Endothelial cell of umbilical vein (primary cell): Measurements from ENCODE around the gene PLCXD1. TPM values are rescaled to one million over a fixed set of nuclear protein-coding genes. Genes with fewer than 3 reads are reported as not detected.
"Not testable (repeated sequence)": the region's sequence is repeated elsewhere in the genome, so short reads cannot be mapped to it uniquely, and the experiment has no call there.

Source experiments
- BruUV-seq: library from RNA; stranded (reverse); fragments of 400-500 nt; replicated peaks from 2 replicates; lab custom pipeline; 2021; lab: Mats Ljungman, UMichigan
- CTCF ChIA-PET: fragments of 300-600, 350-600 bp; sonication (Branson Sonifier 250); formaldehyde crosslinking; loops from one replicate; lab custom pipeline; 2021; ENCODE audit warnings: antibody characterized with exemption, inconsistent platforms; lab: Charles Lee
- POLR2A ChIA-PET: fragments of 300-600, 350-600 bp; sonication (Branson Sonifier 250); formaldehyde crosslinking; loops from one replicate; lab custom pipeline; 2021; ENCODE audit warnings: antibody characterized with exemption, inconsistent platforms; lab: Charles Lee
- DNase-seq: peaks from one replicate; pipeline ENCODE4 v3.0.0-alpha.2; 2011; ENCODE audit warnings: low read depth, low spot score
- FAIRE-seq: peaks from 2 replicates; lab custom pipeline; 2011; peaks lifted over from hg19 to GRCh38; lab: Jason Lieb, UNC
- H2AFZ ChIP-seq: 2 replicates; pipeline ENCODE4 v1.6.0; 2012; ENCODE audit warnings: low read depth, low read length, control low read depth, inconsistent platforms
- H3K27ac ChIP-seq: 2 replicates; pipeline ENCODE4 v1.5.1; 2011; ENCODE audit warnings: low read depth, mild to moderate bottlenecking, control low read depth, low read length, moderate library complexity; ENCODE audit not compliant: insufficient read depth
- H3K27me3 ChIP-seq, 2 experiments: 2 replicates each; pipeline versions ENCODE4 v1.6.0 to v1.6.1; 2011; ENCODE audit warnings: low read length in 2 of 2, mixed read lengths in 1 of 2; ENCODE audit not compliant: control insufficient read depth in 2 of 2, insufficient read depth in 2 of 2
- H3K36me3 ChIP-seq, 2 experiments: 2 replicates in 1 of 2; 3 replicates in 1 of 2; pipeline ENCODE4 v1.5.1; 2011; ENCODE audit warnings: low read length in 2 of 2, mild to moderate bottlenecking in 1 of 2, moderate library complexity in 1 of 2; ENCODE audit not compliant: control insufficient read depth in 2 of 2, insufficient read depth in 2 of 2; ENCODE audit errors: extremely low read depth in 1 of 2
- H3K4me1 ChIP-seq: 3 replicates; pipeline ENCODE4 v1.5.1; 2011; ENCODE audit warnings: mild to moderate bottlenecking, low read length; ENCODE audit not compliant: control insufficient read depth, insufficient read depth; ENCODE audit errors: extremely low read depth
- H3K4me2 ChIP-seq: 2 replicates; pipeline ENCODE4 v1.6.1; 2011; ENCODE audit warnings: low read length, control low read depth, mixed read lengths; ENCODE audit not compliant: insufficient read depth
- H3K4me3 ChIP-seq, 3 experiments: fragments of 200-600 bp in 1 of 3; sonication (generic), shearing (Covaris generic) in 1 of 3; replicated peaks in 1 of 3; 2 replicates each; pipeline ENCODE4 v1.5.1; 2011 to 2016; ENCODE audit warnings: control low read depth in 3 of 3, low read length in 3 of 3, mild to moderate bottlenecking in 2 of 3, inconsistent platforms in 1 of 3, low read depth in 1 of 3, moderate library complexity in 1 of 3; ENCODE audit not compliant: insufficient read depth in 1 of 3
- H3K79me2 ChIP-seq: 2 replicates; pipeline ENCODE4 v1.6.0; 2012; ENCODE audit warnings: low read length, inconsistent platforms; ENCODE audit not compliant: control insufficient read depth, insufficient read depth
- H3K9ac ChIP-seq: replicated peaks from 2 replicates; pipeline ENCODE3; 2011; ENCODE audit warnings: low read length, control low read depth; ENCODE audit not compliant: insufficient read depth; ENCODE audit errors: extremely low read depth
- H3K9me1 ChIP-seq: replicated peaks from 3 replicates; pipeline ENCODE4 v1.6.0; 2011; ENCODE audit warnings: mild to moderate bottlenecking, low read length; ENCODE audit not compliant: control insufficient read depth, insufficient read depth; ENCODE audit errors: extremely low read depth
- H3K9me3 ChIP-seq: replicated peaks from 2 replicates; pipeline ENCODE4 v1.5.1; 2012; ENCODE audit warnings: low read length, inconsistent platforms; ENCODE audit not compliant: control insufficient read depth, insufficient read depth
- H4K20me1 ChIP-seq: replicated peaks from 2 replicates; pipeline ENCODE3; 2011; ENCODE audit warnings: mild to moderate bottlenecking, low read length; ENCODE audit not compliant: control insufficient read depth, insufficient read depth; ENCODE audit errors: extremely low read depth
- CTCF ChIP-seq, 2 donors: IDR thresholded peaks; 1 replicate in 1 of 2; 2 replicates in 1 of 2; pipeline ENCODE4 v1.5.1; 2011; ENCODE audit warnings: low read length in 2 of 2, mild to moderate bottlenecking in 2 of 2, moderate library complexity in 2 of 2, control low read depth in 1 of 2, inconsistent platforms in 1 of 2, low read depth in 1 of 2; ENCODE audit not compliant: insufficient read depth in 1 of 2; ENCODE audit errors: extremely low read depth in 1 of 2
- FOS ChIP-seq: IDR thresholded peaks from 2 replicates; pipeline ENCODE4 v1.6.1; 2011; ENCODE audit warnings: mild to moderate bottlenecking, low read length, moderate library complexity, borderline replicate concordance; ENCODE audit not compliant: insufficient read depth
- GATA2 ChIP-seq: IDR thresholded peaks from 2 replicates; pipeline ENCODE4 v1.7.0; 2011; ENCODE audit warnings: low read depth, mild to moderate bottlenecking, moderate library complexity, mixed read lengths, low read length; ENCODE audit not compliant: insufficient read length, insufficient read depth
- JUN ChIP-seq: IDR thresholded peaks from 2 replicates; pipeline ENCODE4 v1.6.1; 2011; ENCODE audit warnings: borderline replicate concordance, low read depth; ENCODE audit not compliant: insufficient read length, insufficient read depth
- POLR2A ChIP-seq: IDR thresholded peaks from 2 replicates; pipeline ENCODE4 v1.6.1; 2012; ENCODE audit warnings: low read depth, mild to moderate bottlenecking, control low read depth, low read length
- POLR2AphosphoS5 ChIP-seq: IDR thresholded peaks from 2 replicates; pipeline ENCODE4 v1.6.1; 2012; ENCODE audit warnings: low read depth, mild to moderate bottlenecking, control low read depth, low read length, moderate library complexity; ENCODE audit not compliant: insufficient read depth
- dilution Hi-C: fragments of 300-500 bp; cut with MboI; formaldehyde crosslinking; loops from one replicate; pipeline ENCODE4 v1.15.0; 2019; ENCODE audit warnings: low sequenced_read_pairs; ENCODE audit not compliant: extremely low pct_ligation_motif_present
- intact Hi-C: fragments of 100-400 bp; cut with micrococcal nuclease; formaldehyde crosslinking; loops from one replicate; pipeline ENCODE4 v1.10.0; 2022
- polyA plus RNA-seq, 4 experiments: library from polyadenylated mRNA; depleted of rRNA in 3 of 4; stranded (reverse) in 3 of 4; unstranded in 1 of 4; fragments of >200 nt; gene quantifications; 2 replicates each; pipeline versions ENCODE4 v1.2.1 to v1.2.3, GENCODE V29; 2011 to 2012; ENCODE audit warnings: missing spikeins in 1 of 4
- total RNA-seq: library from RNA; stranded (reverse); gene quantifications from 2 replicates; pipeline ENCODE4 v1.2.3, GENCODE V29; 2021

Gene PLCXD1
- total and polyA plus RNA-seq, 2 donors (not counting 3 experiments of a cell fraction or from before 2014, with no cell fraction given) = 11.7 to 16.8 TPM

- POLR2A ChIA-PET, H3K27ac ChIP-seq, BruUV-seq, H3K4me3 ChIP-seq, H3K9me3 ChIP-seq, CTCF ChIA-PET, H4K20me1 ChIP-seq, dilution Hi-C loops, DNase-seq, H3K4me1 ChIP-seq, H3K9me1 ChIP-seq, H3K27me3 ChIP-seq, H3K4me2 ChIP-seq, H3K9ac ChIP-seq, H3K79me2 ChIP-seq, FAIRE-seq, H3K36me3 ChIP-seq, H2AFZ ChIP-seq: not testable (repeated sequence)
- intact Hi-C loops = loop anchor here (2.0 kb wide), 1 partner anchor 75 kb away; no protein-coding TSS in a partner anchor
Measured at GRCh38 chrX:282000-282681, 960 bp downstream of the PLCXD1 start.

GRCh38 chrX:283115-283845 is 2.1 kb downstream of the PLCXD1 start:
- DNase-seq (peak; percentile 89), FAIRE-seq (peak; percentile 99)
- ChIA-PET CTCF (no interaction called here), POLR2A (no interaction called here)
- no peaks in the 10 kb centered on the region for H3K9me3 ChIP-seq
- H3K4me1 ChIP-seq = no peaks in the 10 kb centered on the region
- dilution Hi-C loops (no loop called here), intact Hi-C loops (loop anchor here (1.0 to 2.0 kb wide), 2 partner anchors 35 to 74 kb away; partner anchors contain the start of gene GTPBP6)
- TF ChIP-seq CTCF (IDR thresholded peaks at IDR 0.05; ENCODE audit: extremely low read depth in 1 of 2, insufficient read depth in 1 of 2, low read depth in 1 of 2, low read length in 2 of 2) = no peak
- TF ChIP-seq POLR2A = peak; percentile 48
- TF ChIP-seq FOS = peak; percentile 23
- TF ChIP-seq JUN = peak; percentile 14
- no peak for TF ChIP-seq POLR2AphosphoS5
- TF ChIP-seq GATA2 = no peak
- H3K4me2 ChIP-seq = peak overlapping the region; percentile 82
- no TSS peak for BruUV-seq
- no peaks in the 10 kb centered on the region for H3K36me3 ChIP-seq
- no peaks in the 10 kb centered on the region for H3K79me2 ChIP-seq
- H4K20me1 ChIP-seq = no peaks in the 10 kb centered on the region
- peak overlapping the region; percentile 98 for H2AFZ ChIP-seq
- H3K9me1 ChIP-seq = no peaks in the 10 kb centered on the region
- H3K4me3 ChIP-seq = peak overlapping the region; percentile 43 to 82 (median 79)
- H3K27me3 ChIP-seq = no peaks in the 10 kb centered on the region
- peak overlapping the region; percentile 60 for H3K27ac ChIP-seq
- H3K9ac ChIP-seq = peak overlapping the region; percentile 75
